HG03095 (cell line): ENCODE results near the gene FN3K.

Experiments used
- ATAC-seq: cut with Tn5 transposase; IDR thresholded peaks from one replicate; pipeline ENCODE4 v1.9.1; 2021; ENCODE audit warnings: moderate library complexity; ENCODE audit not compliant: unreplicated experiment

FN3K gene

GRCh38 chr17:82703036-82703745 is 32.2 kb upstream of the FN3K start:
- no peak for ATAC-seq

GRCh38 chr17:82703935-82704865 is 31.2 kb upstream of the FN3K start:
- no peak for ATAC-seq

- ATAC-seq: no peak
Observed at GRCh38 chr17:82704886-82705285, 30.5 kb upstream of the FN3K start.

GRCh38 chr17:82705756-82706155 is 29.7 kb upstream of the FN3K start:
- no peak for ATAC-seq

- no peak for ATAC-seq
Observed at GRCh38 chr17:82709024-82709675, 26.3 kb upstream of the FN3K start.

GRCh38 chr17:82709676-82710498 is 25.5 kb upstream of the FN3K start:
- no peak for ATAC-seq

GRCh38 chr17:82710499-82711232 is 24.7 kb upstream of the FN3K start:
- ATAC-seq: no peak

- no peak for ATAC-seq
Observed at GRCh38 chr17:82713071-82713723, 22.2 kb upstream of the FN3K start.

- peak; percentile 67 for ATAC-seq
Observed at GRCh38 chr17:82716203-82717010, 19.0 kb upstream of the FN3K start, which contains the start of gene FN3KRP. FN3KRP (plus strand) TSS chr17:82716706; CDS start chr17:82716756, 50 bp downstream.

GRCh38 chr17:82718986-82719685 is 16.3 kb upstream of the FN3K start:
- ATAC-seq: no peak

- no peak for ATAC-seq
Observed at GRCh38 chr17:82720204-82720603, 15.2 kb upstream of the FN3K start.

- no peak for ATAC-seq
Observed at GRCh38 chr17:82722341-82723013, 12.9 kb upstream of the FN3K start.

- no peak for ATAC-seq
Observed at GRCh38 chr17:82723169-82723807, 12.1 kb upstream of the FN3K start.

GRCh38 chr17:82726427-82726826 is 9.0 kb upstream of the FN3K start:
- no peak for ATAC-seq

- ATAC-seq: no peak
Observed at GRCh38 chr17:82729479-82730260, 5.7 kb upstream of the FN3K start.

- no peak for ATAC-seq
Observed at GRCh38 chr17:82732118-82732743, 3.2 kb upstream of the FN3K start.
